HG02870 (cell line): ENCODE data around the gene SLC41A3.
"Not testable (repeated sequence)": the region's sequence is repeated elsewhere in the genome, so short reads cannot be mapped to it uniquely, and the experiment has no call there.

Source experiments
- ATAC-seq: cut with Tn5 transposase; IDR thresholded peaks from one replicate; pipeline ENCODE4 v1.9.1; 2021; ENCODE audit warnings: mild to moderate bottlenecking, moderate library complexity; ENCODE audit not compliant: unreplicated experiment

Gene SLC41A3

DNA sequence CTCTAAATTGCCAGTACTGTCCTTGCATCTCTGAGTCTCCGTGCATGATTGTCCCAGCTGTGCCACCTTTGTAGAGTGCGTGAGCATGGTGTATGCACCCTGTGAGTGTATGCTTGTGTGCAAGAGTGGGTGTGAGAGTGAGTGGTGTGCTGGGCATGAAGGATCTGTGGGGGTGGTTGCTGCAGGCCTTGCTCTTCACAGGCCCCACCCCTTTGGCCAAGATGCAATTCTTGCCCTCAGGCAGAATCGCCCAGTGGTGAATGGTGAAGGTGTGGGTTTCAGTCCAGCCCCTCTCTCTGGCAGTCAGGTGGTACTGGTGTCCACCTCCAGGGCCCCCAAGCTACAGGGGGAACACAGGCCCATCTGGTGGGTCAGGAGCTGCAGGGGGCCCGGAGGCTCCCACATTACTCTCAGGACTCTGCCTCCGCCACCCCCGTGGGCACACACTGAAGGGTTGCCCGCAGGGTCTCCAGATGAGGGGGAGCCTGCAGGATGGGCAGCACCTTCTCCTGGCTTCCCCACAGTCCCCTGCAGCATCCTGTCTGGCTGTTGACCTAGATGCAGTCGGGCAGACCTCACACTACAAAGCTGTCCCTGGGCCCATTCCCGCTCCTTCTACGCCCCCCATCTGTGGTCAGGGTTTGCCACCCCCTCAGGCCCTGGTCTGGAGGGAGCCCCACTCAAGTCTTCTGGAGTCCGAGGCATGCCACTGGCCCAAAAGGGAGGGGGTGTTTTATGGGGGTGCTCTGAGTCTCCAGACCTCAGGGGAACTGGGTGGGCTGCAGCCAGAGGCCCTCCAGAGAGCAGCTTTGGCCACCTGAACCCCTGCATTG lies 123.3 kb downstream of the SLC41A3 start:
- ATAC-seq, result no peak

DNA sequence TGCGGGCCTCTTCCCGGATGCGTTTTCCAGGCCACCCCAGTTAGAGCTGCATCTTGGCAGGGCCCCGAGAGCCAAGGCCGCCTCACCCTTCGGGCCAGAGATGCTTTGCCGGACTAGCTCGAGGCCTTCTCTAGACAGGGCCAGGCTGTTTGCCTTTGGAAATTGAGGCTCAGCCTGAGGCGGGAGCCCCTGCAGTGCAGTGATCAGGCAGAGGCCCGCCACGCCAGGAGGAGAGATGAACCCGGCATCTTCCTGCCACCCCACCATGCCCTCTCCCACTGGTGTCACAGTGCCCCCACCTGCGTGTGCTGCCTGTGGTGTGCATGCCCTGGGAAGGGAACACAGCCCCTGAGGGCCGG lies 123.9 kb downstream of the SLC41A3 start:
- ATAC-seq, result no peak

DNA sequence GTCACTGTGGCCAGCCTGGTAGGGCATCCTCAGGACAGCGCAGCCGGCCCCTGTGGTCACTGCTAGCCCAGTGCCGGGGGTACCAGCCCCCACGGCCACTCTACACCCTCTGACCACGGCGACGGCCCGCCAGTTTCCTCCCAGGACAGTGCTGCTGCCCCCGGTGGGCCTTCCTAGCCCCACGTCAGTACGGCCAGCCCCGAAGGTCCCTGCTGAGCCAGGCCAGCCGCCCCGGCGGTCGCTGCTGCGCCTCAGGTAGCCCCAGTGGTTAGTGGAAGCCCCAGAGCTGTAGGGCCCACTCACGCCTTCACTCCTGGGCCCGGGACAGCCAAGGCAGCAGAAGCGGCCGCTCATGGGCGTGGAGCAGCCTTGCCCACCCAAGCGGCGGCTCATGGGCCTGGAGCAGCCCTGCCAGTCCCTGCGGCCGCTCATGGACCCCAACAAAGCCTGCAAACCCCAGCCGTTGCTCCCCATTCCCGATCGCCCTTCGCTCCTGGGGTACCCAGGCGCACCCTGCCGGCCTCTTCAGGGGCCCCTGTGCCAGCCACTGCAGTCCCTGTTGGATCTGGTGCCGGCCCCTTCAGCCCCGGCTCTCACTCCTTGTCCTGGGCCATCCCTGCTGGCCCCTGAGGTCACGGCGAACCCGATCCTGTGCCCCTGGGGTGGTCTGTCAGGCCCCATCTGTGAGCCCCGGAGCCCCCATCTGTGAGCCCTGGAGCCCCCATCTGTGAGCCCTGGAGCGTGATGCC lies 124.4 kb downstream of the SLC41A3 start:
- ATAC-seq, result no peak

DNA sequence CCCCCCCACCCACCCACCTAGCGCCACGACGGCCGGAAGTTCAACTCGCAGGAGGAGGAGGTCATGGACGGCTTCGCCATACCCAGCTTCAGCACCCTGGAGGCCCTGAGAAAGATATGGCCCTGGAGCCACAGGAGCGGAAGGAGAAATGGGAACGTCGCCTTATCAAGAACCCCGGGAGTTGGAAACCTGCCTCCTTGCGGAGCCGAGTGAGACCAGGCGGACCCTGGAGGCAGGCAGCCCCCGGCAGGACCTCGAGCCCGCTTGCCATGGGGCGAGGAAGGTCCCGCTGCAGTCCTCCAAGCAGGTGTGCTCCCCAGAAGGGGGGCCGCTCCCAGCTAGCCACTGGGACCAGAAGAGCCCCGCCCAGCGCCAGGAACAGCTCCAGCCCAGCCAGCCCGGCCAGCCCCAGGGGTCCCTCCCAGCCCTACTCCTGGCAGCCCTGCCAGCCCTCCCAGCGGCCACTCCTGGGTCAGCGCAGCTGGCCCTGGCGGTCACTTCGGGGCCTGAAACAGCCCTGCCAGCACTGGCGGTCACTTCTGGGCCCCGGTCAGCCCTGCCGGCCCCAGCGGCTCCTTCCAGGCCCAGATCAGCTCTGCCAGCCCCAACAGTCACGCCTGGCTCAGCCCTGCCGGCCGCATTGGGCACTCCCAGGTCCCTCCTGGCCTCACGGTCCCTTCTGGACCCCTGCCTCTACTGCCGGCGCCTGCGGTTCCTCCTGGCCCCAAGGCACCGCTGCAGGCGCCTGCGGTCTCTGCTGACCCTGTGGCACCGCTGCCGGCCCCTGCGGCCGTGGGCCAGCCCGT lies 125.2 kb downstream of the SLC41A3 start:
- no peak for ATAC-seq

DNA sequence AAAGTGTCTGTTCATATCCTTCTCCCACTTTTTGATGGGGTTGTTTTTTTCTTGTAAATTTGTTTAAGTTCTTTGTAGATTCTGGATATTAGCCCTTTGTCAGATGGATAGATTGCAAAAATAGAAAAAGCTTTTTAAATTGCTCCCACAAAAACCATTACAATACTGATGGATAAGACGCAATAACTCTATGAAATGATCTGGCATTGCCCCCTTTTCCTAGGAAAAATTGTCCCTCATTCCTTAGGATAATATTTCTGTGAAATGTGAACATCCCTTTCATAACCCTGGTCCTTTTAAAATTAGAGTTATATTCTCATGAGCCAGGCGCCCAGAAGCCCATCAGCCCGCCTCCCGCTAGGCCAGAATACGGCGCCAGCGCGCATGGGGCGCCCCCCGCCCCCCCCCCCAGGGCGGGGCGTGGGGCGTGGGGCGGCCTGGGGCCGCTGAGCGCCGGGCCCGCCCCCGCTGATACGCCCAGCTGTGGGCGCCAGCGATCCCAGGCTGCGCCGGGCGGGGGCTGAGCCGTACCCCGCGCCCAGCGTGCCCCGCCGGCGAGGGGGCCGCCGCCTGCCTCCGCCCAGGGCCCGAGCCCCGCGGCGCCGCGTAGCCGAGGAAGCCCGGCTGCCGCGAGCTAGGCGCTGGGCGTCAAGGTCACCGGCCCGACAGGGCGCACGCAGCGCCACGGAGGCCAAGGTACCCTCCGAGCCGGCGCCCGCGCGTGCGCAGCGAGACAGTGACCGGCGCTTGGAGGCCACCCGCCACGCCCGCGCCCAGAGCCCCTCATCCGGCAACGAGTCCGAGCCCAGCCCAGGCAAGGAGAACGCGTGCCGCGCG lies 126.0 kb downstream of the SLC41A3 start:
- ATAC-seq, result no peak

DNA sequence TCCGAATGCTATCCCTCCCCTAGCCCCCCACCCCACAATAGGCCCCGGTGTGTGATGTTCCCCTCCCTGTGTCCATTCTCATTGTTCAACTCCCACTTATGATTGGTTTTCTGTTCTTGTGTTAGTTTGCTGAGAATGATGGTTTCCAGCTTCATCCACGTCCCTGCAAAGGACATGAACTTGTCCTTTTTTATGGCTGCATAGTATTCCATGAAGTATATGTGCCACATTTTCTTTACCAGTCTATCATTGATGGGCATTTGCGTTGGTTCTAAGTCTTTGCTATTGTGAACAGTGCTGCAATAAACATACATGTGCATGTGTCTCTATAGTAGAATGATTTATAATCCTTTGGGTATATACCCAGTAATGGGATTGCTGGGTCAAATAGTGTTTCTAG lies 126.9 kb downstream of the SLC41A3 start:
- not testable (repeated sequence) for ATAC-seq
